ENCODE results near the gene WARS2.

DNA sequence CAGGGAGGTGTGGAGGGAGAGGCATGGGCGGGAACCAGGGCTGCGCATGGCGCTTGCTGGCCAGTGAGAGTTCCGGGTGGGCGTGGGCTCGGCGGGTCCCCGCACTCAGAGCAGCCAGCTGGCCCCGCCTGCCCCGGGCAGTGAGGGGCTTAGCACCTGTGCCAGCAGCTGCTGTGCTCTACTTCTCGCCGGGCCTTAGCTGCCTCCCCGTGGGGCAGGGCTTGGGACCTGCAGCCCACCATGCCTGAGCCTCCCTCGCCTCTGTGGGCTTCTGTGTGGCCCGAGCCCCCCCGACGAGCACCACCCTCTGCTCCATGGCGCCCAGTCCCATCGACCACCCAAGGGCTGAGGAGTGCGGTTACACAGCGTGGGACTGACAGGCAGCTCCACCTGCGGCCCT, 38.6 kb upstream of the WARS2 start:
- TF ChIP-seq, protein P1, sequence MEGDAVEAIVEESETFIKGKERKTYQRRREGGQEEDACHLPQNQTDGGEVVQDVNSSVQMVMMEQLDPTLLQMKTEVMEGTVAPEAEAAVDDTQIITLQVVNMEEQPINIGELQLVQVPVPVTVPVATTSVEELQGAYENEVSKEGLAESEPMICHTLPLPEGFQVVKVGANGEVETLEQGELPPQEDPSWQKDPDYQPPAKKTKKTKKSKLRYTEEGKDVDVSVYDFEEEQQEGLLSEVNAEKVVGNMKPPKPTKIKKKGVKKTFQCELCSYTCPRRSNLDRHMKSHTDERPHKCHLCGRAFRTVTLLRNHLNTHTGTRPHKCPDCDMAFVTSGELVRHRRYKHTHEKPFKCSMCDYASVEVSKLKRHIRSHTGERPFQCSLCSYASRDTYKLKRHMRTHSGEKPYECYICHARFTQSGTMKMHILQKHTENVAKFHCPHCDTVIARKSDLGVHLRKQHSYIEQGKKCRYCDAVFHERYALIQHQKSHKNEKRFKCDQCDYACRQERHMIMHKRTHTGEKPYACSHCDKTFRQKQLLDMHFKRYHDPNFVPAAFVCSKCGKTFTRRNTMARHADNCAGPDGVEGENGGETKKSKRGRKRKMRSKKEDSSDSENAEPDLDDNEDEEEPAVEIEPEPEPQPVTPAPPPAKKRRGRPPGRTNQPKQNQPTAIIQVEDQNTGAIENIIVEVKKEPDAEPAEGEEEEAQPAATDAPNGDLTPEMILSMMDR (IDR thresholded peaks at IDR 0.05), result no peak
- no peak for TF ChIP-seq ZFX (IDR thresholded peaks at IDR 0.05; ENCODE audit: borderline replicate concordance)
